Lower leg skin (tissue), 4 donors: ENCODE data around the gene COQ3. TPM values are rescaled to one million over a fixed set of nuclear protein-coding genes. Genes with fewer than 3 reads are reported as not detected.

Experiments used
- DNase-seq, 2 donors: peaks; one replicate each; pipeline ENCODE4 v3.0.0-alpha.2; 2019; ENCODE audit warnings: low spot score in 2 of 2
- H3K4me3 ChIP-seq: fragments of 200-600 bp; sonication (generic); 2 replicates; pipeline ENCODE4 v1.5.1; 2017; ENCODE audit warnings: mild to moderate bottlenecking, low read depth; ENCODE audit not compliant: poor library complexity, severe bottlenecking
- CTCF ChIP-seq, 3 donors: fragments of 450-650 bp; IDR thresholded peaks; one replicate each; pipeline ENCODE4 v1.5.1; 2016; ENCODE audit warnings: antibody characterized with exemption in 3 of 3, mild to moderate bottlenecking in 3 of 3, moderate library complexity in 2 of 3
- POLR2A ChIP-seq, 2 donors: fragments of 450-650 bp; IDR thresholded peaks; one replicate each; pipeline ENCODE4 v1.6.1; 2016 to 2017; ENCODE audit warnings: antibody characterized with exemption in 2 of 2, mild to moderate bottlenecking in 1 of 2, moderate library complexity in 1 of 2
- WGBS, 2 donors: methylation state at CpG; one replicate each; pipeline ENCODE4 v1.1.5; 2018; 5-methylcytosine and 5-hydroxymethylcytosine counted together
- intact Hi-C: fragments of 100-400 bp; cut with DNase I; formaldehyde crosslinking; loops from one replicate; pipeline ENCODE4 v1.15.0; 2023; ENCODE audit warnings: low total_unique reads
- total RNA-seq, 4 donors: library from RNA; depleted of rRNA; stranded (reverse); fragments of >200 nt; gene quantifications; one replicate each; pipeline ENCODE4 v1.1.0, GENCODE V29; 2016

Gene COQ3
- total RNA-seq, 4 donors from 2014 or later, result 1.5 to 4.5 (median 3.2) TPM

DNA sequence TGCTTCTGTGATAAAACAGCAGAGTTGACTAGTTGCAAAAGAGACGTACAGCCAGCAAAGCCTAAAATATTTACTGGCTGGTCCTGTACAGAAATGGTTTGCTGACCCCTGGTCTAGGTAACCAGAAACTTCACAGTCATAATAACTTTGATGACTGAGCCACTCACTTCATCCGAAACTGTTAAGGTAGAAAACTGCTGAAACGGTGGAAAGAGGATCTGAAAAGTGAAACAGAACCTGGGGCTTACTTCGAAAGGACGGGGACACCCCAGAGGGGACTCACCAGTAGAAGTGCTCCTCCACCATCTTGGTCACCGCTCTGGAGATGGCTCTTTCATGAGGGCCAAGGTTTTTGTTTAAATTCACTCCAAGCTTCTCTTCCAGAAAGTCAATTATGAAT is 60.9 kb downstream of the COQ3 start:
- H3K4me3 ChIP-seq, result no peak overlapping the region
- no peak for DNase-seq
- intact Hi-C loops, result no loop called here
- WGBS, 2 donors, result 88 to 92% methylated on average over 6 of the region's 6 CpGs
- no peak for TF ChIP-seq CTCF (IDR thresholded peaks at IDR 0.05)
- TF ChIP-seq POLR2A (IDR thresholded peaks at IDR 0.05), result no peak

DNA sequence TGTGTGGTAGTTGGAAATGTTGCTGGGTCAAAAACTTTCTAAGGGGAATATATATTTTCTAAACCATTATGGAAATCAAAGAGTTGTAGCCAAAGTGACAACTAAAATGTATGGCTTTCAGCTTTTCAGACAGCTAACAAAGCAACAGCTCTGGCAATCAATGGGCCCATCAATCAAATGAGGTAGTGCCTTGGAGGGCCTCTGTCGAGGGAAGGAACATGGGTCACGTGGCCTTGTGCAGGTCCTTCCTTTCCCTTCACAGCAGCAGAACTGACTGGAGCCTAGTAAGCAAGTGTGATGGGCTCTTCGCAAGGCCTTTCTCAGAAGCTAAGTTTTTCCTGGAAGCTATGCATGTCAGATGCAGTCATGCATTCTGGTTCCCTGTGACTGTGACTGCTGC is 62.5 kb downstream of the COQ3 start:
- no peak for DNase-seq
- intact Hi-C loops, result no loop called here
- WGBS, 2 donors, result 83 to 90% methylated on average over 3 of the region's 3 CpGs

GRCh38 chr6:99330159-99330558 is 63.8 kb downstream of the COQ3 start:
- WGBS, 2 donors, result 2 to 3% methylated on average over 2 of the region's 2 CpGs
- intact Hi-C loops, result no loop called here
- H3K4me3 ChIP-seq, result no peak overlapping the region
- TF ChIP-seq CTCF (IDR thresholded peaks at IDR 0.05) (no peak), POLR2A (IDR thresholded peaks at IDR 0.05) (no peak)
- peak in 1 of 2 donors; percentile 20 for DNase-seq

More for the DNA sequence above, 62.5 kb downstream of the COQ3 start:
- no peak for TF ChIP-seq POLR2A (IDR thresholded peaks at IDR 0.05)
- TF ChIP-seq CTCF (IDR thresholded peaks at IDR 0.05), result no peak
- no peak overlapping the region for H3K4me3 ChIP-seq

GRCh38 chr6:99324996-99325395 is 69.0 kb downstream of the COQ3 start:
- intact Hi-C loops, result no loop called here
- no peak for DNase-seq
- TF ChIP-seq POLR2A (IDR thresholded peaks at IDR 0.05), result no peak
- no peak overlapping the region for H3K4me3 ChIP-seq

Other genes with a start within 250 kb of the COQ3 start
- 1 to 10 TPM in 2 of 4 donors, under 1 TPM in 2; 0.04 to 3.6 (median 1.3) TPM for gene FAXC, start 44.5 kb downstream of the COQ3 start, total RNA-seq
- 100 to 1,000 TPM in 1 of 4 donors, 10 to 100 TPM in 3; 52.3 to 101 (median 56.5) TPM for gene PNISR, start 31.1 kb upstream of the COQ3 start, total RNA-seq
- gene USP45, start 121.2 kb upstream of the COQ3 start, total RNA-seq, result 10 to 100 TPM in 2 of 4 donors, 1 to 10 TPM in 2; 4.7 to 12.3 (median 10.0) TPM
- 10 to 100 TPM; 25.3 to 62.9 (median 46.7) TPM for gene CCNC, start 174.5 kb upstream of the COQ3 start, total RNA-seq
- under 1 TPM in 1 of 4 donors, not detected in 3; 0.10 TPM for gene PRDM13, start 212.6 kb upstream of the COQ3 start, total RNA-seq